Natural killer cell (primary cell): ENCODE data around the gene ACTRT2. TPM values are rescaled to one million over a fixed set of nuclear protein-coding genes. Genes with fewer than 3 reads are reported as not detected.

Experiments used
- ATAC-seq, 3 donors: fragments of 150-1000 bp in 2 of 3; fragments of 200-7000 bp in 1 of 3; cut with Tn5 transposase; 1 replicate in 1 of 3; 2 replicates in 2 of 3; pipeline ENCODE4 v1.10.0; 2021; ENCODE audit warnings: mild to moderate bottlenecking in 2 of 3, moderate library complexity in 2 of 3
- DNase-seq, 2 donors: peaks; one replicate each; pipeline versions ENCODE4 v3.0.0 to v3.0.0-alpha.2; 2013 to 2021; ENCODE audit warnings: mixed read lengths in 1 of 2
- H3K27ac ChIP-seq: one replicate; pipeline ENCODE4 v1.5.1; 2013; ENCODE audit warnings: mild to moderate bottlenecking, low read length
- H3K27me3 ChIP-seq: one replicate; pipeline ENCODE4 v1.6.1; 2013; ENCODE audit warnings: low read length; ENCODE audit not compliant: control insufficient read depth, insufficient read depth
- H3K36me3 ChIP-seq: one replicate; pipeline ENCODE4 v1.6.1; 2013; ENCODE audit warnings: low read length; ENCODE audit not compliant: control insufficient read depth, insufficient read depth
- H3K4me1 ChIP-seq: one replicate; pipeline ENCODE4 v1.6.1; 2013; ENCODE audit warnings: low read length; ENCODE audit not compliant: control insufficient read depth, insufficient read depth
- H3K4me3 ChIP-seq: one replicate; pipeline ENCODE4 v1.5.1; 2013; ENCODE audit warnings: low read length
- H3K9me3 ChIP-seq: one replicate; pipeline ENCODE4 v1.6.1; 2013; ENCODE audit warnings: low read length; ENCODE audit not compliant: control insufficient read depth, insufficient read depth
- H3K27ac Mint-ChIP-seq, 2 donors: one replicate each; pipeline ENCODE4 v1.8.0; 2022; ENCODE audit warnings: mild to moderate bottlenecking in 2 of 2, mixed read lengths in 2 of 2, moderate library complexity in 1 of 2
- H3K27me3 Mint-ChIP-seq, 2 donors: one replicate each; pipeline ENCODE4 v1.8.0; 2022; ENCODE audit warnings: low read depth in 2 of 2, mixed read lengths in 2 of 2
- H3K36me3 Mint-ChIP-seq: one replicate; pipeline ENCODE4 v1.8.0; 2022; ENCODE audit warnings: mixed read lengths
- H3K4me1 Mint-ChIP-seq, 2 donors: one replicate each; pipeline ENCODE4 v1.8.0; 2022; ENCODE audit warnings: mixed read lengths in 2 of 2
- H3K4me3 Mint-ChIP-seq: one replicate; pipeline ENCODE4 v1.8.0; 2022; ENCODE audit warnings: mild to moderate bottlenecking, moderate library complexity, mixed read lengths
- H3K9me3 Mint-ChIP-seq, 2 donors: one replicate each; pipeline ENCODE4 v1.8.0; 2022; ENCODE audit warnings: mixed read lengths in 2 of 2
- CTCF ChIP-seq: fragments of 200-600 bp; IDR thresholded peaks from one replicate; pipeline ENCODE4 v1.8.0; 2022; ENCODE audit warnings: antibody characterized with exemption
- WGBS: methylation state at CpG from one replicate; pipeline ENCODE4 v1.1.7; 2013; ENCODE audit warnings: missing lambda C conversion rate; ENCODE audit not compliant: insufficient coverage; 5-methylcytosine and 5-hydroxymethylcytosine counted together
- intact Hi-C: fragments of 100-400 bp; cut with micrococcal nuclease; formaldehyde crosslinking; loops from one replicate; pipeline ENCODE4 v1.14.2; 2022
- total RNA-seq, 4 donors: library from RNA; stranded (reverse); fragments of 120-200 nt in 1 of 4; gene quantifications; one replicate each; pipeline versions ENCODE4 v1.2.3 to v1.2.4, GENCODE V29; 2013 to 2022

Gene ACTRT2
- total RNA-seq, 3 donors from 2014 or later (not counting 1 experiment from before 2014, with no cell fraction given), result not detected

- Histone ChIP-seq H3K4me3 (no peak overlapping the region), H3K27me3 (no peaks in the 10 kb centered on the region), H3K9me3 (no peaks in the 10 kb centered on the region), H3K4me1 (no peaks in the 10 kb centered on the region), H3K27ac (no peak overlapping the region), H3K36me3 (no peaks in the 10 kb centered on the region)
- H3K36me3 Mint-ChIP-seq, result no peaks in the 10 kb centered on the region
- no peak for ATAC-seq
- 86% methylated on average over 9 of the region's 11 CpGs for WGBS
- no peaks in the 10 kb centered on the region for H3K27me3 Mint-ChIP-seq
- intact Hi-C loops, result no loop called here
- DNase-seq, result no peak
- H3K27ac Mint-ChIP-seq, result no peak overlapping the region
- TF ChIP-seq CTCF, result no peak
- no peaks in the 10 kb centered on the region for H3K4me1 Mint-ChIP-seq
- no peaks in the 10 kb centered on the region for H3K9me3 Mint-ChIP-seq
- no peak overlapping the region for H3K4me3 Mint-ChIP-seq
Observed at GRCh38 chr1:3024588-3024987, 3.3 kb downstream of the ACTRT2 start.

DNA sequence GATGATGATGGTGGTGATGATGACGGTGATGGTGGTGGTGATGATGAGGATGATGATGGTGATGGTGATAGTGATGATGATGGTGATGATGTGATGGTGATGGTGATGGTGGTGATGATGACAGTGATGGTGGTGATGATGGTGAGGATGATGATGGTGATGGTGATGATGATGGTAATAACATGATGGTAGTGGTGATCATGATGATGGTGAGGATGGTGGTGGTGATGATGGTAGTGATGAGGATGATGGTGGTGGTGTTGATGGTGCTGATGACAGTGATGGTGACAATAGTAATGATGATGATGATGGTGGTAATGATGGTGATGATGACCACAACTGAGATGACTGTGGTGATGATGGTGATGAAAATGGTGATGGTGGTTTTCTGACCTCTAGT is 4.9 kb downstream of the ACTRT2 start:
- 95% methylated on average over 1 of the region's 1 CpG for WGBS
- H3K27me3 Mint-ChIP-seq, result no peaks in the 10 kb centered on the region

DNA sequence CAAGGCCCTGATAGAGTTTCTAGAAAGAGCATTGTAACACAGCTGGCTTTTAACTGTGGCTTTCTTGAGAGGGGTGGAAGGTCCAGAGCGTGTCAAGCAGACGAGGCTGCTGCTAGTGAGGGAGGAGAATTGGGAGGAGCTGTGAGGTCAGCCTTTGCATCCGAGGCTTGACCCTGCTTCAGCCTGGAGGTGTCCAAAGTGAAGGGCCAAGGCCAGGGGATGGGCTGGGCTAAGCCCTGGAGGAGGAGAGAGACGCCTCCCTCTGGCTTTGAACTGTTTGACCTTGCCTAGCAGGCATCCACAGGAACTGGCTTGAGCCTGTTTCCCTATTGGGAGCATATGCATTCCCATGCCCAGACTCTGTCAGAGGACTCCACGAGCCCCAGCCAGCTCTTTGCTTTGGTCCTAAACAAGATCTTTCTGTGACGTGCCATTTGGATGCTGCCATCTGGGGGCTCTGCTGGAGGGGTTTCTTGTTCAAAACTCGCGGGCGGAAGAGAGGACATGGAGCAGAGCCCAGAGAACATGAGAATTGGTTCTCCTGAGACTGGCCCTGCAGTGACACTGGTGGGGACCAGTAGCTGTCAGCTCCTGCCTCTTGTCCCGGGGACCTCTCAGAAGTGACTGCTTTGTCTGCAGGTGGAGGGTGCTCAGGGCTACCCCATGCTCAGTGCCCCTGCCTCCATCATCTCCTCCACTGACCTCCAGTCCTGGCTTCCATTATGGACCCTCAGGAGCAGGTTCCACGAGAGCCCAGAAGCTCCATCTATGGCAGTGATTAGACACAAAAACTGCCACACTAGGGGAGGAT is 5.5 kb downstream of the ACTRT2 start:
- Histone ChIP-seq H3K4me1 (no peaks in the 10 kb centered on the region), H3K27me3 (no peaks in the 10 kb centered on the region), H3K36me3 (no peaks in the 10 kb centered on the region), H3K9me3 (no peaks in the 10 kb centered on the region), H3K27ac (no peak overlapping the region), H3K4me3 (no peak overlapping the region)
- 85% methylated on average over 11 of the region's 11 CpGs for WGBS
- Mint-ChIP-seq H3K27me3 (no peaks in the 10 kb centered on the region), H3K4me1 (no peaks in the 10 kb centered on the region), H3K27ac (no peak overlapping the region), H3K4me3 (no peak overlapping the region), H3K9me3 (no peaks in the 10 kb centered on the region), H3K36me3 (no peaks in the 10 kb centered on the region)
- ATAC-seq, result no peak
- DNase-seq, result no peak
- intact Hi-C loops, result no loop called here
- TF ChIP-seq CTCF, result no peak

More for the DNA sequence above, 4.9 kb downstream of the ACTRT2 start:
- H3K9me3 Mint-ChIP-seq, result no peaks in the 10 kb centered on the region
- H3K4me1 Mint-ChIP-seq, result no peaks in the 10 kb centered on the region
- Histone ChIP-seq H3K36me3 (no peaks in the 10 kb centered on the region), H3K27me3 (no peaks in the 10 kb centered on the region), H3K27ac (no peak overlapping the region), H3K4me3 (no peak overlapping the region), H3K9me3 (no peaks in the 10 kb centered on the region), H3K4me1 (no peaks in the 10 kb centered on the region)
- no peak overlapping the region for H3K4me3 Mint-ChIP-seq
- DNase-seq, result no peak
- no peak for TF ChIP-seq CTCF
- ATAC-seq, result no peak
- no peaks in the 10 kb centered on the region for H3K36me3 Mint-ChIP-seq
- intact Hi-C loops, result no loop called here
- H3K27ac Mint-ChIP-seq, result no peak overlapping the region
